Central memory CD8-positive, alpha-beta T cell (primary cell): Measurements from ENCODE around the gene IRAK1.
"Not testable (repeated sequence)": the region's sequence is repeated elsewhere in the genome, so short reads cannot be mapped to it uniquely, and the experiment has no call there.

Experiments used
- ATAC-seq: fragments of 150-1000 bp; cut with Tn5 transposase; replicated peaks from 2 replicates; pipeline ENCODE4 v1.10.0; 2022; ENCODE audit warnings: mild to moderate bottlenecking, moderate FRiP score, moderate number of reproducible peaks; ENCODE audit not compliant: poor library complexity, severe bottlenecking; ENCODE audit errors: extremely low read depth
- DNase-seq, 2 donors: peaks; one replicate each; pipeline ENCODE4 v3.0.0; 2021; ENCODE audit warnings: low spot score in 2 of 2
- H3K27ac Mint-ChIP-seq: one replicate; pipeline ENCODE4 v1.8.0; 2022; ENCODE audit warnings: low read depth, mild to moderate bottlenecking, moderate library complexity, mixed read lengths
- H3K27me3 Mint-ChIP-seq: one replicate; pipeline ENCODE4 v1.8.0; 2022; ENCODE audit warnings: mixed read lengths
- H3K36me3 Mint-ChIP-seq: one replicate; pipeline ENCODE4 v1.8.0; 2022; ENCODE audit warnings: mild to moderate bottlenecking, moderate library complexity, mixed read lengths; ENCODE audit not compliant: insufficient read depth
- H3K4me1 Mint-ChIP-seq: one replicate; pipeline ENCODE4 v1.8.0; 2022; ENCODE audit warnings: mixed read lengths
- H3K4me3 Mint-ChIP-seq: one replicate; pipeline ENCODE4 v1.8.0; 2022; ENCODE audit warnings: mild to moderate bottlenecking, moderate library complexity, mixed read lengths
- H3K9me3 Mint-ChIP-seq: one replicate; pipeline ENCODE4 v1.8.0; 2022; ENCODE audit warnings: mixed read lengths

Gene IRAK1

GRCh38 chrX:153980394-153980793, 39.3 kb downstream of the IRAK1 start:
- Mint-ChIP-seq H3K4me1 (peaks cover 30% of the 10 kb centered on the region), H3K27ac (peak overlapping the region; percentile 94), H3K4me3 (peak overlapping the region; percentile 74)
- not testable (repeated sequence) for H3K36me3 Mint-ChIP-seq, H3K27me3 Mint-ChIP-seq, DNase-seq, H3K9me3 Mint-ChIP-seq
- ATAC-seq, result peak; percentile 79

GRCh38 chrX:153974726-153975286, 44.9 kb downstream of the IRAK1 start:
- no peaks in the 10 kb centered on the region for H3K27me3 Mint-ChIP-seq
- peak overlapping the region; percentile 99 for H3K4me3 Mint-ChIP-seq
- no peak for ATAC-seq
- H3K27ac Mint-ChIP-seq, result peak overlapping the region; percentile 80
- peaks cover 8% of the 10 kb centered on the region for H3K36me3 Mint-ChIP-seq
- DNase-seq, result no peak
- peaks cover 18% of the 10 kb centered on the region for H3K4me1 Mint-ChIP-seq
- no peaks in the 10 kb centered on the region for H3K9me3 Mint-ChIP-seq

- Mint-ChIP-seq H3K4me3 (peak overlapping the region; percentile 99), H3K36me3 (peaks cover 9% of the 10 kb centered on the region), H3K4me1 (peaks cover 18% of the 10 kb centered on the region), H3K27ac (peak overlapping the region; percentile 80), H3K9me3 (no peaks in the 10 kb centered on the region), H3K27me3 (no peaks in the 10 kb centered on the region)
- ATAC-seq (no peak), DNase-seq (no peak)
Measured at GRCh38 chrX:153974003-153974725, 45.5 kb downstream of the IRAK1 start.

GRCh38 chrX:153973127-153974002, 46.3 kb downstream of the IRAK1 start:
- H3K36me3 Mint-ChIP-seq, result peaks cover 9% of the 10 kb centered on the region
- H3K27ac Mint-ChIP-seq, result peak overlapping the region; percentile 80
- H3K27me3 Mint-ChIP-seq, result no peaks in the 10 kb centered on the region
- DNase-seq, result no peak
- H3K4me3 Mint-ChIP-seq, result peak overlapping the region; percentile 99
- no peaks in the 10 kb centered on the region for H3K9me3 Mint-ChIP-seq
- peaks cover 19% of the 10 kb centered on the region for H3K4me1 Mint-ChIP-seq
- no peak for ATAC-seq

DNA sequence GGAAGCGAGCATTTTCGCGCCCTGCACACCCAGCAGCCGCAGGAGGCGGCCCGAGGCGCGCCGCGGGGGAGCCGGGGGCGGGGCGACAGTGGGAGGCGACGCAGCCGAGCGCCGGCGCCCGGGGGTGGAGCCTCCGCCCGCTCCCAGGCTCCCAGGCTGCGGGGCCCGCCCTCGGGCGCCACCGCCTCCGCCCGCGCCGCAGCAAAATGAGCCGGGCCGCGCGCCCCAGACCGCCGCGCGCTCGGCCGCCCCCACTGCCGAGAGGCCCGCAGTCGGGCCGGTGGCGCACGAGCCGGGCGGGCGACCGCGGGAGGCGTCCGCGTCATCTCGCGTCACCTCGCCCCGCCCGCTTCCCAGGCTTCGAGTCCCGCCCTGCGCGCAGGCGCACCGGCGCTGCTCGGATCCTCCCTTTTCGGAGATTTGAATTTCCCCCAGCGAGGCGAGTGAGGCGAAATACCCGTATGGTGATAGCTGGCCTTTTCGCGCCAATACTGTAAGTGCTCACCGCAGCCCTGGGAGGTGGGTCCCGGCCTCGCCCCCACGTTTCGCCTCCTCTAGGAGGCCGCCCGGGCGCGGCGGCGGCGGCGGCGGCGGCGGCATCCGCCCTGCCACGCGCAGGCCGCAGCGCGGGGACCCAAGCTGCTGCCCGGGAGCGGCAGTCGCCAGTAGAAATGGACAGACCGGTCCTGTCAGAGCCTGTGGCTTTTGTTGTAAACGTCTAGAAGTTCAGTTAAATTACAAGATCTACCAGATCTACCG, 47.2 kb downstream of the IRAK1 start, which contains the start of gene TMEM187:
TMEM187 (plus strand) TSS at position 387 of the 759 bp plus-strand sequence. CDS start 9,309 bp downstream, outside the sequence.
- H3K9me3 Mint-ChIP-seq, result no peaks in the 10 kb centered on the region
- H3K4me1 Mint-ChIP-seq, result peaks cover 27% of the 10 kb centered on the region
- DNase-seq (peak; percentile 72 to 82), ATAC-seq (peak; percentile 45)
- no peaks in the 10 kb centered on the region for H3K27me3 Mint-ChIP-seq
- peaks cover 12% of the 10 kb centered on the region for H3K36me3 Mint-ChIP-seq
- peak within 1 kb of the TSS; percentile 99 for H3K4me3 Mint-ChIP-seq
- H3K27ac Mint-ChIP-seq, result peak within 1 kb of the TSS; percentile 99

DNA sequence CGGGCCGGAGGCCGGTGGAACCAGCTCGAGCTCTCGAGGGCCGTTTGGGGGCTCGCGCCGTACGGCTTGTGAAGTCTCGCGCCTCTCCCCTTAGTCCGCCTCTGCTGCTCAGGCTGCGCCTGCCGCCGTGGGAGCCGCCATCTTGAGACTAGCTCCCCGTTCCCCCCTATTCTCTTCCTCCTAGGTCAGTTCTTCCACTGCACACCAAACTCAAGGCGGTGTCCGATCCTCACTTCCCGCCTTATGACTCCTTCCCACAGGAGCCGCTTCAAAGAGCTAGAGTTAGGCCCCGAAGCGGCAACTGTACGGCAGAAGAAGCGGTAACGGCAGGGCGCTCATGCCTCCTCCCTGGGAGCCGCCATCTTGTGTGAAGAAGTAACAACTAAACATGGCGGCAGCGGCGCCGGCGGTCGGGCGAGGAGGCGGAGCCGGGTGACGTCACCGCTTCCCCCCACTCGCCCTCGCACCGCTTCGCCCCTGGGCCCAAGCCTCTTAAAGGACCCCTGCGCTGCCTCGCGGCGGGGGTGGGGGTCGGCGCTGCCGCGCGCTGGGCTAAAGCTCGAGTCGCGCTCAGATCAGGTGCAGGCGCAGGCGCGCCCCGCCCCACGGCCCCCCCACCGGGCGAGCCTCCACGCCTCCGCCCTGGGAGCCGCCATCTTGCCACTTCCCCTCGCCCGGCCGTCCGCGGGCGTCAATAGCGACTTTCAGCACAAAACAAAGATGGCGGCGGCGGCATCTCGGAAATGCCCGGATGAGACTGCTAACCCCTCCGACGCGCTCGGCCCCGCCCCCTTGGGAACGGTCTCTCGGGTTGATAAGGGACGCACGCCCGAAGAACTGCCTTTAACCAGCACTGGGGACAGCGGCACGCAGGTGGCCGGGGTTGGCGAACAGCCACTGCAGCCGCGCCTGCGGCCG, 48.0 kb downstream of the IRAK1 start, which contains the start of gene HCFC1:
HCFC1 (minus strand) TSS at position 369 of the 918 bp plus-strand sequence. CDS start 978 bp downstream, outside the sequence.
- ATAC-seq, result peak; percentile 41
- peak; percentile 74 to 88 for DNase-seq
- Mint-ChIP-seq H3K4me1 (peaks cover 35% of the 10 kb centered on the region), H3K4me3 (peak within 1 kb of the TSS; percentile 99), H3K36me3 (peaks cover 14% of the 10 kb centered on the region), H3K27me3 (no peaks in the 10 kb centered on the region), H3K27ac (peak within 1 kb of the TSS; percentile 99), H3K9me3 (no peaks in the 10 kb centered on the region)

DNA sequence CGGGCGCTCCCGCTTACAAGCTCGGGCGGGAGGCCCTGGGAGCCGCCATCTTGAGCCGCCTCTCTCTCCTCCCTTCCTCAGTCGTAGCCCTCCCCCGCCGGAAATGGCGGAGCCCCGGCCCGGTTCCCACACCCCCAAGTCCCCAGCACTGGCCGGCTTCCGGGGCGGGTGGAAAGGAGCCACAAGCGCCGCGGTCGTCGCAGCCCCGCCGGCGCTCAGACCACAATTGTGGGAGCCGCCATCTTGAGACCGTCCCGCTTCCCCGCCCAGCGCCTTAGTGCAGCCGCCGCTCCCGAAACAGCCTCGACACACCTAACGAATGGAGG, 48.6 kb downstream of the IRAK1 start:
- peaks cover 14% of the 10 kb centered on the region for H3K36me3 Mint-ChIP-seq
- H3K27me3 Mint-ChIP-seq, result no peaks in the 10 kb centered on the region
- H3K9me3 Mint-ChIP-seq, result no peaks in the 10 kb centered on the region
- H3K27ac Mint-ChIP-seq, result peak overlapping the region; percentile 99
- ATAC-seq, result peak; percentile 37
- DNase-seq, result peak; percentile 64 to 79
- H3K4me1 Mint-ChIP-seq, result peaks cover 41% of the 10 kb centered on the region
- peak overlapping the region; percentile 99 for H3K4me3 Mint-ChIP-seq

DNA sequence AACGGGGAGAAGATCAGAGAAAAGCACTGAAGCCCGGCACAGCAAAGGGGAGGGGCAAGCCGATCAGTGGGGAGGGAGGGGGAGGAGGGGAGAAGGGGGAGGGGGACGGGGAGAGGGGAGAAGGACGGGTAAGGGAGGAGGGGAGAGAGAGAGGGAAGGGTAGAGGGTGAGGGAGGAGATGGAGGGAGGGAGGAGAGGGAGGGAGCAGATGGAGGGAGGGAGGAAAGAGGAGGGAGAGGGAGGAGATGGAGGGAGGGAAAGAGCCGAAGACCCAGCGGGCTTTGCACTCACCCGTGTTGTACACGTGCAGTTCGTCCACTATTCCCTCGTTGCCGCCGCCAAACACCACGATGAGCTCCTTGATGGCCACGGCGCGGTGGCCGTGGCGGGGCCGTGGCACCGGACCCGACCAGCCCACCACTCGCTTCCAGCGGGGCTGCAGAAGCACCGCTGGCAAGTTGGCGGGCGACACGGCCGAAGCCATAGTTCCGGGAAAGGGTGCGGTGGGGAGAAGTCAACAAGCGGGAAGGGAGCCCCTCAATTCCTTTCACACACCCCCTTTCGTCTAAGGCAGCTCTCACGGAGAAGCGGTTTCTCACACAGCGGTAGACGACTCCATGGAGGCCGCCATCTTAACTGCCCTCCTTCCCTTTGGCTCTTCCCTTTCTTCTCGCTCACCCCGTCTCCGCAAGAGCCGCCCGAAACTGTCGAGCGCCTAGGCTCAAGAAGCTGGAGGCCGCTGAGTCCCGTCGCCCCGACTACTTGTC, 49.2 kb downstream of the IRAK1 start:
- H3K4me1 Mint-ChIP-seq, result peaks cover 42% of the 10 kb centered on the region
- DNase-seq (no peak), ATAC-seq (peak; percentile 5)
- H3K36me3 Mint-ChIP-seq, result peaks cover 15% of the 10 kb centered on the region
- peak overlapping the region; percentile 99 for H3K27ac Mint-ChIP-seq
- H3K4me3 Mint-ChIP-seq, result peak overlapping the region; percentile 99
- H3K27me3 Mint-ChIP-seq, result no peaks in the 10 kb centered on the region
- H3K9me3 Mint-ChIP-seq, result no peaks in the 10 kb centered on the region

- Mint-ChIP-seq H3K9me3 (no peaks in the 10 kb centered on the region), H3K36me3 (peaks cover 17% of the 10 kb centered on the region)
- no peak for DNase-seq
Measured at GRCh38 chrX:153969904-153970356, 49.8 kb downstream of the IRAK1 start.

DNA sequence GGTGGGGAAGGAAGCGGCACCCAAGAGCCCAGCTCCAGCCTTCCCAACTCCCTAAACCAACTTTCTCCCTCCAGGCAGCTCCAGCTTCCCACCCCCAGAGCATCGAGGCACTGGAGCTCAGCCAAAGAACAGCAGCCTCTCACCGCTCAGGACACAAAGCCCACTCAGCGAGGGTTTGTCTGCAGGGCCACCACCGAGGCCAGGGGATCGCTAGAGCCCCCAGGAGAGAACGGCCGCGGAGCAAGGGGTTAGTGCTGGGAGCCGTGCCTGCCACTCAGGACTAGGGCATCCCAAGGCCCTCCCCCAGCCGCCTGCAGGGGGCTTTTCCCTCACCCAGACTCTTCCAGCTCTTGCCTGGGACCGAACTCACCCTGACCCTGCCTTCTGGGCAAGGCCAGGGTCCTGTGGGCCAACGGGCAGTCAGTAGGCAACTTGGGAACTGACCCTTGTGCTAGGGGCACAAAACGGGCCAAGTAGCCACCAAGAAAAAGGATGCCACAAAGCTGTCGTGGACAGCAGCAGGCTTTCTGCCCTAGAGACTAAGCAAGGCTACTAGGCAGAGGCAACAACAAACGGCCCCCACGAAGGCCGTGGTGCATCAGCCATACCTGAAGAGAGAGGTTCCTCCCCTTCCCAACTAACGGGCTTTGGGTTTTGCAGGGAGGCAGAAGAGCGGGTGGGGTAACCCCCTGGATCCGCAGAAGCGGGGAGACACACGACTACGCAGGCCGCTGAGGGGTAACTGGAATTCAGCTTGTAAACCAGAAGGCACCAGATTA, 50.4 kb downstream of the IRAK1 start:
- no peak for ATAC-seq
- DNase-seq, result no peak
- Mint-ChIP-seq H3K4me1 (peaks cover 36% of the 10 kb centered on the region), H3K27me3 (no peaks in the 10 kb centered on the region), H3K4me3 (peak overlapping the region; percentile 99), H3K36me3 (peaks cover 17% of the 10 kb centered on the region), H3K9me3 (no peaks in the 10 kb centered on the region), H3K27ac (peak overlapping the region; percentile 35)

More at GRCh38 chrX:153969904-153970356, 49.8 kb downstream of the IRAK1 start:
- Mint-ChIP-seq H3K27ac (no peak overlapping the region), H3K4me3 (peak overlapping the region; percentile 99), H3K27me3 (no peaks in the 10 kb centered on the region), H3K4me1 (peaks cover 42% of the 10 kb centered on the region)
- no peak for ATAC-seq
